Hematopoietic multipotent progenitor cell (in vitro differentiated cells): Measurements from ENCODE around the gene OR3A2. TPM values are rescaled to one million over a fixed set of nuclear protein-coding genes. Genes with fewer than 3 reads are reported as not detected.
A peak's percentile ranks its signal among the peaks of the same experiment; 100 is the strongest.
"Not testable (repeated sequence)": the region's sequence is repeated elsewhere in the genome, so short reads cannot be mapped to it uniquely, and the experiment has no call there.

ENCODE experiments used
- DNase-seq, 3 donors: peaks; one replicate each; pipeline ENCODE4 v3.0.0-alpha.2; 2011 to 2015; ENCODE audit warnings: low read depth in 2 of 3, low spot score in 2 of 3
- total RNA-seq: library from RNA; depleted of rRNA; stranded (reverse); fragments of >200 nt; gene quantifications from one replicate; pipeline ENCODE4 v1.2.3, GENCODE V29; 2012

The OR3A2 gene
- total RNA-seq: 12.7 TPM

GRCh38 chr17:3385869-3386816 is at the start of gene OR3A2:
TSS of gene OR3A2 (minus strand) at chr17:3386308.
- DNase-seq: peak in 2 of 3 donors; percentile 44 to 59

- DNase-seq: no peak
Observed at GRCh38 chr17:3433741-3434140, 47.6 kb upstream of the OR3A2 start, which contains the start of gene OR1E2. TSS of gene OR1E2 (minus strand) at chr17:3433841. CDS start at chr17:3433841, 0 bp downstream.

GRCh38 chr17:3433215-3433614 is 47.1 kb upstream of the OR3A2 start:
- DNase-seq: peak in 2 of 3 donors; percentile 85 to 92

- DNase-seq: no peak
Observed at GRCh38 chr17:3418222-3418621, 32.1 kb upstream of the OR3A2 start.

- no peak for DNase-seq
Observed at GRCh38 chr17:3415610-3416009, 29.5 kb upstream of the OR3A2 start.

GRCh38 chr17:3412216-3412615 is 26.1 kb upstream of the OR3A2 start:
- DNase-seq: not testable (repeated sequence)

GRCh38 chr17:3411070-3411469 is 25.0 kb upstream of the OR3A2 start, which contains the start of gene OR3A3:
TSS of gene OR3A3 (plus strand) at chr17:3411370.
- no peak for DNase-seq

GRCh38 chr17:3403856-3404255 is 17.7 kb upstream of the OR3A2 start:
- DNase-seq: not testable (repeated sequence)

GRCh38 chr17:3401786-3402185 is 15.7 kb upstream of the OR3A2 start:
- no peak for DNase-seq

GRCh38 chr17:3400055-3400454 is 13.9 kb upstream of the OR3A2 start:
- DNase-seq: no peak

GRCh38 chr17:3398310-3398709 is 12.2 kb upstream of the OR3A2 start, which contains the start of gene OR1E1:
TSS of gene OR1E1 (minus strand) at chr17:3398410. CDS start at chr17:3398410, 0 bp downstream.
- DNase-seq: no peak

GRCh38 chr17:3397801-3398200 is 11.7 kb upstream of the OR3A2 start:
- peak in 2 of 3 donors; percentile 22 to 57 for DNase-seq

GRCh38 chr17:3389791-3390190 is 3.7 kb upstream of the OR3A2 start:
- no peak for DNase-seq

- no peak for DNase-seq
Observed at GRCh38 chr17:3381957-3382356, 4.2 kb downstream of the OR3A2 start.

- no peak for DNase-seq
Observed at GRCh38 chr17:3378321-3378720, 7.8 kb downstream of the OR3A2 start.

- DNase-seq: not testable (repeated sequence)
Observed at GRCh38 chr17:3371167-3371566, 14.9 kb downstream of the OR3A2 start.

- DNase-seq: not testable (repeated sequence)
Observed at GRCh38 chr17:3342782-3343181, 43.3 kb downstream of the OR3A2 start.

GRCh38 chr17:3335876-3336275 is 50.2 kb downstream of the OR3A2 start:
- DNase-seq: no peak

GRCh38 chr17:3318336-3318735 is 67.8 kb downstream of the OR3A2 start:
- DNase-seq: no peak

GRCh38 chr17:3316836-3317235 is 69.3 kb downstream of the OR3A2 start:
- no peak for DNase-seq

GRCh38 chr17:3308603-3309002 is 77.5 kb downstream of the OR3A2 start:
- DNase-seq: no peak

GRCh38 chr17:3298260-3298659 is 87.8 kb downstream of the OR3A2 start, which contains the start of gene OR3A1:
TSS of gene OR3A1 (minus strand) at chr17:3298360. CDS start at chr17:3292582, 5,778 bp downstream.
- no peak for DNase-seq
